ENCODE results near the gene ZNF575.

DNA sequence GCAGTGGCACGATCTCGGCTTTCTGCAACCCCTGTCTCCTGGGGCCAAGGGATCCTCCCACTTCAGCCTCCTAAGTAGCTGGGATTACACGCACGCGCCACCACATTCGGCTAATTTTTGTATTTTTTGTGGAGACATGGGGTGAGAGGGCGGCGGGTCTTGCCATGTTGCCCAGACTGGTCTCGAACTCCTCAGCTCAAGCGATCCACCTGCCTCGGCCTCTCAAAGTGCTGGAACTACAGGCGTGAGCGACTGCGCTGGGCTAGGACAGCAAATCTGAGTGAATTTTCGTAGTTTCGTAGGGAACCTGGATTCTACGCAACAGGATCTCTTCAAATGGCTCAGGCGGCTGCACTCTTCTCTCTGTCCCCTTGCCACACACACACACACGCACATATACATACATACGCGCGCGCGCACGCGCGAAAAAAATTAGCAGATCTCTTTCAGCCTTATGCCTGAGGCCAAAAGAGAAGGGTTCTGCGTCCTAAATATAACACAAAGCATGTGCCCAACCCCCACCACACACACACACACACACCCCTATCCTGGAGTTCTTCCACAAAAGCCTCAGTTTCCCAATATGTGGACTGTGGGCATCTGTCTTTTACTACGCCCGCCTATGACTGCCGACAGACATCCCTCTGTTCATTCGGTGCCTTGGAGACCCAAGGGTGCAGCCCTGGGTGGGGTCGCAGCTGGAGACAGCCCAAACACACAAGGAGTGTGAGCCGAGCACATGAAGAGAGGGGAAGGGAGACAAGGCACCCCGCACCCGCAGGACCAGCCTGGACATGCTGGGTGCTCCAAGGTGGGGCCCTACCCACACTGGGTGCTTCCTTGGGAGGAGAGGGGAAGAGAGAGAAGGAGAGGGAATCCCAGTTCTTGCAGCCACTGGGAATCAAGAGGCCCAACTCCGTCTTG is 43.2 kb downstream of the ZNF575 start:
- TF ChIP-seq POLR2A (IDR thresholded peaks at IDR 0.05; ENCODE audit: extremely low read depth, insufficient read length), result no peak
- TF ChIP-seq, protein P1, sequence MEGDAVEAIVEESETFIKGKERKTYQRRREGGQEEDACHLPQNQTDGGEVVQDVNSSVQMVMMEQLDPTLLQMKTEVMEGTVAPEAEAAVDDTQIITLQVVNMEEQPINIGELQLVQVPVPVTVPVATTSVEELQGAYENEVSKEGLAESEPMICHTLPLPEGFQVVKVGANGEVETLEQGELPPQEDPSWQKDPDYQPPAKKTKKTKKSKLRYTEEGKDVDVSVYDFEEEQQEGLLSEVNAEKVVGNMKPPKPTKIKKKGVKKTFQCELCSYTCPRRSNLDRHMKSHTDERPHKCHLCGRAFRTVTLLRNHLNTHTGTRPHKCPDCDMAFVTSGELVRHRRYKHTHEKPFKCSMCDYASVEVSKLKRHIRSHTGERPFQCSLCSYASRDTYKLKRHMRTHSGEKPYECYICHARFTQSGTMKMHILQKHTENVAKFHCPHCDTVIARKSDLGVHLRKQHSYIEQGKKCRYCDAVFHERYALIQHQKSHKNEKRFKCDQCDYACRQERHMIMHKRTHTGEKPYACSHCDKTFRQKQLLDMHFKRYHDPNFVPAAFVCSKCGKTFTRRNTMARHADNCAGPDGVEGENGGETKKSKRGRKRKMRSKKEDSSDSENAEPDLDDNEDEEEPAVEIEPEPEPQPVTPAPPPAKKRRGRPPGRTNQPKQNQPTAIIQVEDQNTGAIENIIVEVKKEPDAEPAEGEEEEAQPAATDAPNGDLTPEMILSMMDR (IDR thresholded peaks at IDR 0.05; ENCODE audit: low read depth, low read length), result no peak
- no peak for TF ChIP-seq MAX (IDR thresholded peaks at IDR 0.05; ENCODE audit: low read depth, low read length)

Data from NB4 (cell line).